Spleen (tissue), 11 donors: ENCODE measurements around the gene NRK. TPM values are rescaled to one million over a fixed set of nuclear protein-coding genes. Genes with fewer than 3 reads are reported as not detected.

Experiments
- DNase-seq: peaks from one replicate; pipeline ENCODE4 v3.0.0-alpha.2; 2020
- H3K27ac ChIP-seq, 8 donors: fragments of 200-600 bp; sonication (generic) in 7 of 8; 1 replicate in 4 of 8; 2 replicates in 4 of 8; pipeline versions ENCODE4 v1.5.0 to v1.8.0; 2016 to 2021; ENCODE audit warnings: inconsistent platforms in 4 of 8, mild to moderate bottlenecking in 4 of 8, moderate library complexity in 1 of 8
- H3K27me3 ChIP-seq, 7 donors: fragments of 200-600 bp; sonication (generic) in 6 of 7; replicated peaks in 1 of 7; 1 replicate in 4 of 7; 2 replicates in 3 of 7; pipeline versions ENCODE4 v1.5.0 to v1.8.0; 2016 to 2021; ENCODE audit warnings: inconsistent platforms in 3 of 7, mild to moderate bottlenecking in 1 of 7
- H3K36me3 ChIP-seq, 6 donors: fragments of 200-600 bp; sonication (generic) in 5 of 6; 1 replicate in 4 of 6; 2 replicates in 2 of 6; pipeline versions ENCODE4 v1.5.0 to v1.8.0; 2016 to 2021; ENCODE audit warnings: inconsistent platforms in 2 of 6
- H3K4me1 ChIP-seq, 6 donors: fragments of 200-600 bp; sonication (generic) in 5 of 6; 1 replicate in 3 of 6; 2 replicates in 3 of 6; pipeline versions ENCODE4 v1.5.0 to v1.8.0; 2016 to 2021; ENCODE audit warnings: inconsistent platforms in 3 of 6
- H3K4me3 ChIP-seq, 8 donors: fragments of 200-600 bp; sonication (generic) in 7 of 8; 1 replicate in 4 of 8; 2 replicates in 4 of 8; pipeline versions ENCODE4 v1.5.0 to v1.8.0; 2016 to 2021; ENCODE audit warnings: inconsistent platforms in 4 of 8, mild to moderate bottlenecking in 4 of 8, moderate library complexity in 2 of 8
- H3K9me3 ChIP-seq, 8 donors: fragments of 200-600 bp; sonication (generic) in 7 of 8; 1 replicate in 4 of 8; 2 replicates in 4 of 8; pipeline versions ENCODE4 v1.5.0 to v1.8.0; 2016 to 2021; ENCODE audit warnings: inconsistent platforms in 4 of 8
- CTCF ChIP-seq, 11 experiments: fragments of 200-600 bp in 7 of 11; fragments of 450-650 bp in 4 of 11; sonication (generic) in 4 of 11; IDR thresholded peaks in 8 of 11; conservative IDR thresholded peaks in 3 of 11; 1 replicate in 7 of 11; 2 replicates in 4 of 11; pipeline versions ENCODE4 v1.4.0 to v1.8.0; 2016 to 2021; ENCODE audit warnings: antibody characterized with exemption in 11 of 11, inconsistent platforms in 4 of 11, mild to moderate bottlenecking in 1 of 11
- POLR2A ChIP-seq, 3 donors: fragments of 450-650 bp; IDR thresholded peaks; one replicate each; pipeline ENCODE4 v1.5.1; 2017; ENCODE audit warnings: antibody characterized with exemption in 3 of 3, mild to moderate bottlenecking in 1 of 3
- POLR2AphosphoS5 ChIP-seq, 3 donors: sonication (generic); formaldehyde crosslinking; IDR thresholded peaks; one replicate each; pipeline ENCODE4 v1.5.1; 2017; ENCODE audit warnings: antibody characterized with exemption in 3 of 3
- WGBS, 5 donors: extraction: QIAGEN DNeasy Blood & Tissue Kit in 3 of 5; methylation state at CpG; one replicate each; pipeline versions ENCODE4 v1.1.5 to v1.1.7; 2013 to 2018; 5-methylcytosine and 5-hydroxymethylcytosine counted together
- intact Hi-C: fragments of 100-400 bp; cut with DNase I; formaldehyde crosslinking; loops from one replicate; pipeline ENCODE4 v1.15.0; 2023; ENCODE audit warnings: low total_unique reads
- polyA plus RNA-seq, 3 donors: library from polyadenylated mRNA; stranded (reverse); fragments of 200-250 nt; gene quantifications; one replicate each; pipeline ENCODE4 v1.2.1, GENCODE V29; 2013
- total RNA-seq, 7 donors: library from RNA; depleted of rRNA in 3 of 7; stranded (reverse); fragments of >200 nt in 3 of 7; fragmentation: NEBNext Ultra II Directional in 4 of 7; extraction: Animal tissue kit (Norgen Biotek cat#: 25700) in 4 of 7; gene quantifications; one replicate each; pipeline versions ENCODE4 v1.1.0 to v1.2.1, GENCODE V29; 2016 to 2021
- donor health status: healthy with polysubstance abuse.
- donor health status: DM: no; HTN: no; CAD: no; lungs with moderate emphysema.
- donor health status: DM: no; HTN: no; CAD: no.
- donor health status: Bipolar disorder and iron deficiency.
- donor health status: healthy.
- donor health status: DM: no; HTN: no; CAD: no.
- donor health status: DM: yes; HTN: yes; CAD: no.

Gene NRK
- total and polyA plus RNA-seq, 10 donors, result 0.02 to 0.13 TPM; not detected in 8

GRCh38 chrX:105882581-105883275, 60.4 kb downstream of the NRK start:
- H3K27me3 ChIP-seq, result no peaks in the 10 kb centered on the region
- H3K4me1 ChIP-seq, result no peaks in the 10 kb centered on the region
- no peak for DNase-seq
- no peak overlapping the region for H3K4me3 ChIP-seq
- 40 to 65% (median 53%) methylated on average over 3 of the region's 3 CpGs for WGBS, 5 donors
- H3K9me3 ChIP-seq, result no peaks in the 10 kb centered on the region
- intact Hi-C loops, result no loop called here
- H3K27ac ChIP-seq, result no peak overlapping the region
- TF ChIP-seq POLR2A (IDR thresholded peaks at IDR 0.05), result no peak
- no peaks in the 10 kb centered on the region for H3K36me3 ChIP-seq

GRCh38 chrX:105894721-105895120, 72.4 kb downstream of the NRK start:
- Histone ChIP-seq H3K4me1 (no peaks in the 10 kb centered on the region), H3K9me3 (peaks cover 0 to 1% (median 0%) of the 10 kb centered on the region in 8 donors), H3K27ac (no peak overlapping the region), H3K36me3 (no peaks in the 10 kb centered on the region), H3K27me3 (peaks cover 0 to 2% (median 0%) of the 10 kb centered on the region in 7 donors), H3K4me3 (no peak overlapping the region)
- DNase-seq, result no peak
- intact Hi-C loops, result no loop called here
- TF ChIP-seq POLR2AphosphoS5 (IDR thresholded peaks at IDR 0.05) (no peak), POLR2A (IDR thresholded peaks at IDR 0.05) (no peak), CTCF (IDR thresholded peaks at IDR 0.05 in 8 of 11, conservative IDR thresholded peaks at IDR 0.05 in 3 of 11) (no peak)

DNA sequence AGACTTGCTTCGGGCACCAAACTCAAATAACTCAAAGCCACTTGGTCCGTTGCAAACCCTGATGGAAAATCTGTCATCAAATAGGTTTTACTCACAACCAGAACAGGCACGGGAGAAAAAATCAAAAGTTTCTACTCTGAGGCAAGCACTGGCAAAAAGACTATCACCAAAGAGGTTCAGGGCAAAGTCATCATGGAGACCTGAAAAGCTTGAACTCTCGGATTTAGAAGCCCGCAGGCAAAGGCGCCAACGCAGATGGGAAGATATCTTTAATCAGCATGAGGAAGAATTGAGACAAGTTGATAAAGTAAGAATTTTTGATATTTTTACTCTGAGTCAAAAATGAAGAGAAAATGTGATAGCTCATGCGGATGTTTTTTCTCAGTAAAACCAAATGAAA, 87.2 kb downstream of the NRK start:
- H3K9me3 ChIP-seq, result no peaks in the 10 kb centered on the region
- no peak overlapping the region for H3K4me3 ChIP-seq
- no peak overlapping the region for H3K27ac ChIP-seq
- H3K27me3 ChIP-seq, result peaks cover 0 to 4% (median 0%) of the 10 kb centered on the region in 7 donors
- WGBS, 5 donors, result 81 to 89% (median 89%) methylated on average over 8 of the region's 8 CpGs
- no peak for DNase-seq
- intact Hi-C loops, result no loop called here
- H3K4me1 ChIP-seq, result no peaks in the 10 kb centered on the region
- TF ChIP-seq CTCF (IDR thresholded peaks at IDR 0.05 in 8 of 11, conservative IDR thresholded peaks at IDR 0.05 in 3 of 11), result no peak
- no peak for TF ChIP-seq POLR2A (IDR thresholded peaks at IDR 0.05)
- TF ChIP-seq POLR2AphosphoS5 (IDR thresholded peaks at IDR 0.05), result no peak
- no peaks in the 10 kb centered on the region for H3K36me3 ChIP-seq

GRCh38 chrX:105910563-105911105, 88.3 kb downstream of the NRK start:
- H3K9me3 ChIP-seq, result no peaks in the 10 kb centered on the region
- no peak for TF ChIP-seq POLR2A (IDR thresholded peaks at IDR 0.05)
- H3K27ac ChIP-seq, result no peak overlapping the region
- no peaks in the 10 kb centered on the region for H3K4me1 ChIP-seq
- intact Hi-C loops, result no loop called here
- peaks cover 0 to 4% (median 0%) of the 10 kb centered on the region in 7 donors for H3K27me3 ChIP-seq
- H3K36me3 ChIP-seq, result no peaks in the 10 kb centered on the region
- no peak for DNase-seq
- H3K4me3 ChIP-seq, result no peak overlapping the region
- whole genome bisulfite sequencing, 5 donors, result 38 to 62% (median 49%) methylated on average over 3 of the region's 3 CpGs

DNA sequence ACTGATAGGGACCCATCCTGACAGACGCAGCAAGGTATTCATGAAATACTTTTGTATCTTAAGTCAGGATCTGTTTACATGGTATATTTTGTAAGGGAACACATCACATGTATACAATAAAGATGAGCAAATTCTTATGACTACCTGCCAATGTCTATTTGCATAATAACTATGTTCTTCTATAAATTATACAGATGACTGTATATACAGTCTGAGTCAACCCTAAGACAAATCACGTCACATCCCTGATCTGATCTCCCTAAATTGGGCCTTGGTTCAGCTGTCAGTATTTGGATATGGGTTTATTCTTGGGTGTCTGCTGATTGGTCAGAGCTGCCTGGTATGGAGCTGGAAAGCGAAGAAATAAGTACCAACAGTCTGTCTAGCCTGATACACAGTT, 122.9 kb downstream of the NRK start:
- H3K4me3 ChIP-seq, result no peak overlapping the region
- peaks cover 0 to 8% (median 0%) of the 10 kb centered on the region in 8 donors for H3K9me3 ChIP-seq
- H3K36me3 ChIP-seq, result no peaks in the 10 kb centered on the region
- TF ChIP-seq CTCF (IDR thresholded peaks at IDR 0.05 in 8 of 11, conservative IDR thresholded peaks at IDR 0.05 in 3 of 11) (no peak), POLR2AphosphoS5 (IDR thresholded peaks at IDR 0.05) (no peak), POLR2A (IDR thresholded peaks at IDR 0.05) (no peak)
- whole genome bisulfite sequencing, 5 donors, result 67 to 82% (median 72%) methylated on average over 3 of the region's 3 CpGs
- no peaks in the 10 kb centered on the region for H3K4me1 ChIP-seq
- DNase-seq, result no peak
- no peak overlapping the region for H3K27ac ChIP-seq
- intact Hi-C loops, result no loop called here
- H3K27me3 ChIP-seq, result no peaks in the 10 kb centered on the region
